Astrocyte (in vitro differentiated cells and primary cell): ENCODE measurements around the gene CDK11A. TPM values are rescaled to one million over a fixed set of nuclear protein-coding genes. Genes with fewer than 3 reads are reported as not detected.
A peak's percentile ranks its signal among the peaks of the same experiment; 100 is the strongest.
"Not testable (repeated sequence)": the region's sequence is repeated elsewhere in the genome, so short reads cannot be mapped to it uniquely, and the experiment has no call there.

Experiments
- DNase-seq: peaks from one replicate; pipeline ENCODE4 v3.0.0-alpha.2; 2010; ENCODE audit warnings: low read depth
- FAIRE-seq: peaks from 2 replicates; lab custom pipeline; 2011; peaks lifted over from hg19 to GRCh38; lab: Jason Lieb, UNC
- H2AFZ ChIP-seq: 2 replicates; pipeline ENCODE4 v1.6.0; 2012; ENCODE audit warnings: low read depth, low read length, inconsistent platforms
- H3K27ac ChIP-seq: 2 replicates; pipeline ENCODE4 v1.5.1; 2011; ENCODE audit warnings: low read depth, low read length, inconsistent platforms
- H3K27me3 ChIP-seq: 2 replicates; pipeline ENCODE4 v1.6.0; 2011; ENCODE audit warnings: low read length, inconsistent platforms; ENCODE audit not compliant: insufficient read depth
- H3K36me3 ChIP-seq: 2 replicates; pipeline ENCODE4 v1.5.1; 2011; ENCODE audit warnings: low read length, inconsistent platforms; ENCODE audit not compliant: insufficient read depth
- H3K4me1 ChIP-seq: 2 replicates; pipeline ENCODE4 v1.5.1; 2011; ENCODE audit warnings: low read length, inconsistent platforms; ENCODE audit not compliant: insufficient read depth
- H3K4me2 ChIP-seq: 2 replicates; pipeline ENCODE4 v1.6.0; 2012; ENCODE audit warnings: low read length, inconsistent platforms
- H3K4me3 ChIP-seq: 2 replicates; pipeline ENCODE4 v1.5.1; 2011; ENCODE audit warnings: low read depth, mild to moderate bottlenecking, low read length, inconsistent platforms; ENCODE audit not compliant: insufficient read depth
- H3K79me2 ChIP-seq: 2 replicates; pipeline ENCODE4 v1.6.0; 2012; ENCODE audit warnings: mild to moderate bottlenecking, low read length, inconsistent platforms; ENCODE audit not compliant: insufficient read depth
- H3K9ac ChIP-seq: 2 replicates; pipeline ENCODE4 v1.6.0; 2012; ENCODE audit warnings: mild to moderate bottlenecking, low read length, inconsistent platforms
- H3K9me3 ChIP-seq: 2 replicates; pipeline ENCODE4 v1.5.1; 2012; ENCODE audit warnings: low read depth, mild to moderate bottlenecking, low read length, inconsistent platforms; ENCODE audit not compliant: insufficient read depth
- H4K20me1 ChIP-seq: 2 replicates; pipeline ENCODE4 v1.6.0; 2012; ENCODE audit warnings: low read length, inconsistent platforms; ENCODE audit not compliant: insufficient read depth
- H3K27ac Mint-ChIP-seq: one replicate; pipeline ENCODE4 v1.8.0; 2021; ENCODE audit warnings: mild to moderate bottlenecking, mixed read lengths; ENCODE audit not compliant: unreplicated experiment
- H3K27me3 Mint-ChIP-seq: one replicate; pipeline ENCODE4 v1.8.0; 2021; ENCODE audit warnings: low read depth, mixed read lengths; ENCODE audit not compliant: unreplicated experiment
- H3K36me3 Mint-ChIP-seq: one replicate; pipeline ENCODE4 v1.8.0; 2021; ENCODE audit warnings: low read depth, mixed read lengths; ENCODE audit not compliant: unreplicated experiment
- H3K4me1 Mint-ChIP-seq: one replicate; pipeline ENCODE4 v1.8.0; 2021; ENCODE audit warnings: low read depth, mixed read lengths; ENCODE audit not compliant: unreplicated experiment
- H3K4me3 Mint-ChIP-seq: one replicate; pipeline ENCODE4 v1.8.0; 2021; ENCODE audit warnings: mild to moderate bottlenecking, moderate library complexity, mixed read lengths; ENCODE audit not compliant: unreplicated experiment
- H3K9me3 Mint-ChIP-seq: one replicate; pipeline ENCODE4 v1.8.0; 2021; ENCODE audit warnings: mild to moderate bottlenecking, mixed read lengths; ENCODE audit not compliant: unreplicated experiment
- CTCF ChIP-seq: IDR thresholded peaks from 2 replicates; pipeline ENCODE4 v1.5.1; 2011; ENCODE audit warnings: low read depth, mild to moderate bottlenecking, inconsistent platforms, low read length, moderate library complexity; ENCODE audit not compliant: insufficient read depth
- EZH2 ChIP-seq: IDR thresholded peaks from 2 replicates; pipeline ENCODE4 v1.6.1; 2012; ENCODE audit warnings: mild to moderate bottlenecking, low read length, inconsistent platforms; ENCODE audit not compliant: insufficient read depth
- total RNA-seq: library from RNA; stranded (reverse); gene quantifications from 2 replicates; pipeline ENCODE4 v1.2.1, GENCODE V29; 2021

CDK11A gene
- total RNA-seq, 1 donor from 2014 or later, result 30.3 TPM

GRCh38 chr1:1677718-1678580, 46.2 kb downstream of the CDK11A start:
- Histone ChIP-seq H3K4me3 (no peak overlapping the region), H3K9me3 (no peaks in the 10 kb centered on the region), H3K79me2 (peaks cover 49% of the 10 kb centered on the region), H2AFZ (no peak overlapping the region), H3K36me3 (no peaks in the 10 kb centered on the region), H4K20me1 (peaks cover 40% of the 10 kb centered on the region), H3K4me2 (no peak overlapping the region), H3K9ac (no peak overlapping the region), H3K27me3 (no peaks in the 10 kb centered on the region), H3K27ac (no peak overlapping the region), H3K4me1 (peaks cover 3% of the 10 kb centered on the region)
- H3K27me3 Mint-ChIP-seq, result no peaks in the 10 kb centered on the region
- peaks cover 9% of the 10 kb centered on the region for H3K4me1 Mint-ChIP-seq
- DNase-seq (no peak), FAIRE-seq (no peak)
- H3K27ac Mint-ChIP-seq, result peak overlapping the region; percentile 69
- TF ChIP-seq EZH2, result no peak
- TF ChIP-seq CTCF, result no peak
- H3K9me3 Mint-ChIP-seq, result no peaks in the 10 kb centered on the region
- H3K36me3 Mint-ChIP-seq, result peaks cover 4% of the 10 kb centered on the region
- H3K4me3 Mint-ChIP-seq, result no peak overlapping the region

- Histone ChIP-seq H3K79me2 (peaks cover 35% of the 10 kb centered on the region), H4K20me1 (peaks cover 28% of the 10 kb centered on the region)
- not testable (repeated sequence) for H3K36me3 ChIP-seq, H2AFZ ChIP-seq, FAIRE-seq, H3K27ac Mint-ChIP-seq, H3K36me3 Mint-ChIP-seq, H3K9me3 ChIP-seq, H3K9ac ChIP-seq, H3K4me1 Mint-ChIP-seq, H3K4me3 ChIP-seq, H3K4me2 ChIP-seq, H3K9me3 Mint-ChIP-seq, H3K4me1 ChIP-seq, H3K4me3 Mint-ChIP-seq, H3K27me3 Mint-ChIP-seq, DNase-seq, H3K27me3 ChIP-seq, H3K27ac ChIP-seq
Observed at GRCh38 chr1:1676087-1676486, 48.1 kb downstream of the CDK11A start.

GRCh38 chr1:1675218-1675617, 48.9 kb downstream of the CDK11A start:
- H3K4me1 ChIP-seq, H3K36me3 Mint-ChIP-seq, H3K27ac ChIP-seq, H3K9me3 ChIP-seq, FAIRE-seq, H2AFZ ChIP-seq, H3K9me3 Mint-ChIP-seq, H3K9ac ChIP-seq, H3K4me3 Mint-ChIP-seq, H3K27me3 Mint-ChIP-seq, H3K4me3 ChIP-seq, H3K36me3 ChIP-seq, H3K27ac Mint-ChIP-seq, H3K27me3 ChIP-seq, H3K4me1 Mint-ChIP-seq, DNase-seq, H3K4me2 ChIP-seq: not testable (repeated sequence)
- H4K20me1 ChIP-seq, result peaks cover 21% of the 10 kb centered on the region
- peaks cover 27% of the 10 kb centered on the region for H3K79me2 ChIP-seq

- H3K4me1 Mint-ChIP-seq, FAIRE-seq, H3K9ac ChIP-seq, H2AFZ ChIP-seq, H3K4me1 ChIP-seq, DNase-seq, H3K36me3 Mint-ChIP-seq, H3K4me3 ChIP-seq, H3K4me2 ChIP-seq, H3K27me3 ChIP-seq, H3K27me3 Mint-ChIP-seq, H3K27ac Mint-ChIP-seq, H3K9me3 Mint-ChIP-seq, H3K4me3 Mint-ChIP-seq, H3K9me3 ChIP-seq, H3K36me3 ChIP-seq, H3K27ac ChIP-seq: not testable (repeated sequence)
- Histone ChIP-seq H4K20me1 (peaks cover 21% of the 10 kb centered on the region), H3K79me2 (peaks cover 23% of the 10 kb centered on the region)
Observed at GRCh38 chr1:1674806-1675205, 49.4 kb downstream of the CDK11A start.
